Brain microvascular endothelial cell (primary cell): Measurements from ENCODE around the gene RNF207.

Experiments
- DNase-seq: peaks from one replicate; pipeline ENCODE4 v3.0.0-alpha.2; 2020
- H3K27ac ChIP-seq: fragments of 250-450 bp; sonication (Bioruptor Pico); 2 replicates; pipeline ENCODE4 v1.5.1; 2020; ENCODE audit warnings: mild to moderate bottlenecking, moderate library complexity
- H3K27me3 ChIP-seq: fragments of 250-450 bp; sonication (Bioruptor Pico); replicated peaks from 2 replicates; pipeline ENCODE4 v1.5.1; 2020; ENCODE audit warnings: mild to moderate bottlenecking
- H3K36me3 ChIP-seq: fragments of 250-450 bp; sonication (Bioruptor Pico); replicated peaks from 2 replicates; pipeline ENCODE4 v1.5.1; 2020; ENCODE audit warnings: mild to moderate bottlenecking
- H3K4me3 ChIP-seq: 2 replicates; pipeline ENCODE4 v1.5.1; 2011; ENCODE audit warnings: low read depth, mild to moderate bottlenecking, control low read depth, low read length, moderate library complexity
- CTCF ChIP-seq: IDR thresholded peaks from 2 replicates; pipeline ENCODE4 v1.5.1; 2011; ENCODE audit warnings: low read depth, mild to moderate bottlenecking, moderate library complexity, low read length, control low read depth, inconsistent platforms; ENCODE audit errors: missing control alignments
- in situ Hi-C: cut with HindIII; loops from 2 replicates; pipeline ENCODE4 v1.10.0; 2017; ENCODE audit warnings: low sequenced_read_pairs, low pct_ligation_motif_present

RNF207 gene

GRCh38 chr1:6162773-6163172 is 43.1 kb upstream of the RNF207 start:
- TF ChIP-seq CTCF = peak; percentile 21
- Histone ChIP-seq H3K36me3 (no peaks in the 10 kb centered on the region), H3K27ac (no peak overlapping the region), H3K4me3 (no peak overlapping the region), H3K27me3 (peaks cover 7% of the 10 kb centered on the region)
- in situ Hi-C loops = no loop called here
- no peak for DNase-seq

GRCh38 chr1:6163191-6163972 is 42.5 kb upstream of the RNF207 start:
- Histone ChIP-seq H3K27me3 (peaks cover 9% of the 10 kb centered on the region), H3K4me3 (no peak overlapping the region), H3K36me3 (no peaks in the 10 kb centered on the region), H3K27ac (no peak overlapping the region)
- no peak for TF ChIP-seq CTCF
- no peak for DNase-seq
- in situ Hi-C loops = no loop called here

- no peaks in the 10 kb centered on the region for H3K36me3 ChIP-seq
- no peak overlapping the region for H3K27ac ChIP-seq
- no peak overlapping the region for H3K4me3 ChIP-seq
- DNase-seq = no peak
- in situ Hi-C loops = no loop called here
- H3K27me3 ChIP-seq = peaks cover 10% of the 10 kb centered on the region
- TF ChIP-seq CTCF = no peak
These were observed 41.8 kb upstream of the RNF207 start for GRCh38 chr1:6163973-6164617.

GRCh38 chr1:6165027-6165426 is 40.9 kb upstream of the RNF207 start:
- H3K36me3 ChIP-seq = no peaks in the 10 kb centered on the region
- no peak overlapping the region for H3K4me3 ChIP-seq
- no peak overlapping the region for H3K27ac ChIP-seq
- H3K27me3 ChIP-seq = peaks cover 10% of the 10 kb centered on the region
- no peak for DNase-seq
- in situ Hi-C loops = no loop called here
- TF ChIP-seq CTCF = no peak

GRCh38 chr1:6165441-6165985 is 40.4 kb upstream of the RNF207 start:
- no peak for DNase-seq
- no peak overlapping the region for H3K4me3 ChIP-seq
- H3K27ac ChIP-seq = no peak overlapping the region
- TF ChIP-seq CTCF = no peak
- H3K36me3 ChIP-seq = no peaks in the 10 kb centered on the region
- in situ Hi-C loops = no loop called here
- H3K27me3 ChIP-seq = peaks cover 10% of the 10 kb centered on the region

GRCh38 chr1:6166221-6166620 is 39.7 kb upstream of the RNF207 start:
- no peak for TF ChIP-seq CTCF
- no peak for DNase-seq

More at GRCh38 chr1:6166221-6166620, 39.7 kb upstream of the RNF207 start:
- Histone ChIP-seq H3K4me3 (no peak overlapping the region), H3K36me3 (no peaks in the 10 kb centered on the region), H3K27ac (no peak overlapping the region), H3K27me3 (peaks cover 10% of the 10 kb centered on the region)
- in situ Hi-C loops = no loop called here
